ENCODE data around the gene HAO2.
"Not testable (repeated sequence)": the region's sequence is repeated elsewhere in the genome, so short reads cannot be mapped to it uniquely, and the experiment has no call there.

DNA sequence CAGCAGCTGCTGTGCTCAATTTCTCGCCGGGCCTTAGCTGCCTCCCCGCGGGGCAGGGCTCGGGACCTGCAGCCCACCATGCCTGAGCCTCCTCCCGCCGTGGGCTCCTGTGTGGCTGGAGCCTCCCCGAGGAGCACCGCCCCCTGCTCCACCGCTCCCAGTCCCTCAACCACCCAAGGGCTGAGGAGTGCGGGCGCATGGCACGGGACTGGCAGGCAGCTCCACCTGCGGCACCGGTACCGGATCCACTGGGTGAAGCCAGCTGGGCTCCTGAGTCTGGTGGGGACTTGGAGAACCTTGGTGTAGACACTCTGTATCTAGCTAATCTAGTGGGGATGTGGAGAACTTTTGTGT, 34.7 kb upstream of the HAO2 start:
- TF ChIP-seq TCF4 (CRISPR knock-in tag; IDR thresholded peaks at IDR 0.05; ENCODE audit: borderline replicate concordance); ESRRG (CRISPR knock-in tag; IDR thresholded peaks at IDR 0.05); BACH2 (CRISPR knock-in tag; IDR thresholded peaks at IDR 0.05; ENCODE audit: borderline replicate concordance); ZNF565 (CRISPR knock-in tag; conservative IDR thresholded peaks at IDR 0.05; ENCODE audit: low read depth); RARB (CRISPR knock-in tag; IDR thresholded peaks at IDR 0.05); OSR1 (CRISPR knock-in tag; IDR thresholded peaks at IDR 0.05); ARNTL (CRISPR knock-in tag; IDR thresholded peaks at IDR 0.05; ENCODE audit: borderline replicate concordance, low read depth); SNAI2 (CRISPR knock-in tag; IDR thresholded peaks at IDR 0.05); ZC3H10 (CRISPR knock-in tag; IDR thresholded peaks at IDR 0.05): not testable (repeated sequence)
- TF ChIP-seq, protein P1, sequence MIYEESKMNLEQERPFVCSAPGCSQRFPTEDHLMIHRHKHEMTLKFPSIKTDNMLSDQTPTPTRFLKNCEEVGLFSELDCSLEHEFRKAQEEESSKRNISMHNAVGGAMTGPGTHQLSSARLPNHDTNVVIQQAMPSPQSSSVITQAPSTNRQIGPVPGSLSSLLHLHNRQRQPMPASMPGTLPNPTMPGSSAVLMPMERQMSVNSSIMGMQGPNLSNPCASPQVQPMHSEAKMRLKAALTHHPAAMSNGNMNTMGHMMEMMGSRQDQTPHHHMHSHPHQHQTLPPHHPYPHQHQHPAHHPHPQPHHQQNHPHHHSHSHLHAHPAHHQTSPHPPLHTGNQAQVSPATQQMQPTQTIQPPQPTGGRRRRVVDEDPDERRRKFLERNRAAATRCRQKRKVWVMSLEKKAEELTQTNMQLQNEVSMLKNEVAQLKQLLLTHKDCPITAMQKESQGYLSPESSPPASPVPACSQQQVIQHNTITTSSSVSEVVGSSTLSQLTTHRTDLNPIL (CRISPR knock-in tag; IDR thresholded peaks at IDR 0.05; ENCODE audit: low read depth) = not testable (repeated sequence)
- TF ChIP-seq, protein P2, sequence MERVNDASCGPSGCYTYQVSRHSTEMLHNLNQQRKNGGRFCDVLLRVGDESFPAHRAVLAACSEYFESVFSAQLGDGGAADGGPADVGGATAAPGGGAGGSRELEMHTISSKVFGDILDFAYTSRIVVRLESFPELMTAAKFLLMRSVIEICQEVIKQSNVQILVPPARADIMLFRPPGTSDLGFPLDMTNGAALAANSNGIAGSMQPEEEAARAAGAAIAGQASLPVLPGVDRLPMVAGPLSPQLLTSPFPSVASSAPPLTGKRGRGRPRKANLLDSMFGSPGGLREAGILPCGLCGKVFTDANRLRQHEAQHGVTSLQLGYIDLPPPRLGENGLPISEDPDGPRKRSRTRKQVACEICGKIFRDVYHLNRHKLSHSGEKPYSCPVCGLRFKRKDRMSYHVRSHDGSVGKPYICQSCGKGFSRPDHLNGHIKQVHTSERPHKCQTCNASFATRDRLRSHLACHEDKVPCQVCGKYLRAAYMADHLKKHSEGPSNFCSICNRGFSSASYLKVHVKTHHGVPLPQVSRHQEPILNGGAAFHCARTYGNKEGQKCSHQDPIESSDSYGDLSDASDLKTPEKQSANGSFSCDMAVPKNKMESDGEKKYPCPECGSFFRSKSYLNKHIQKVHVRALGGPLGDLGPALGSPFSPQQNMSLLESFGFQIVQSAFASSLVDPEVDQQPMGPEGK (CRISPR knock-in tag; IDR thresholded peaks at IDR 0.05; ENCODE audit: borderline replicate concordance) = not testable (repeated sequence)

Measured in SK-N-SH treated with all-trans-retinoic acid at 6 μM for 48 hours (cell line).